Measurements from ENCODE around the gene OBI1.

Gene OBI1, protein sequence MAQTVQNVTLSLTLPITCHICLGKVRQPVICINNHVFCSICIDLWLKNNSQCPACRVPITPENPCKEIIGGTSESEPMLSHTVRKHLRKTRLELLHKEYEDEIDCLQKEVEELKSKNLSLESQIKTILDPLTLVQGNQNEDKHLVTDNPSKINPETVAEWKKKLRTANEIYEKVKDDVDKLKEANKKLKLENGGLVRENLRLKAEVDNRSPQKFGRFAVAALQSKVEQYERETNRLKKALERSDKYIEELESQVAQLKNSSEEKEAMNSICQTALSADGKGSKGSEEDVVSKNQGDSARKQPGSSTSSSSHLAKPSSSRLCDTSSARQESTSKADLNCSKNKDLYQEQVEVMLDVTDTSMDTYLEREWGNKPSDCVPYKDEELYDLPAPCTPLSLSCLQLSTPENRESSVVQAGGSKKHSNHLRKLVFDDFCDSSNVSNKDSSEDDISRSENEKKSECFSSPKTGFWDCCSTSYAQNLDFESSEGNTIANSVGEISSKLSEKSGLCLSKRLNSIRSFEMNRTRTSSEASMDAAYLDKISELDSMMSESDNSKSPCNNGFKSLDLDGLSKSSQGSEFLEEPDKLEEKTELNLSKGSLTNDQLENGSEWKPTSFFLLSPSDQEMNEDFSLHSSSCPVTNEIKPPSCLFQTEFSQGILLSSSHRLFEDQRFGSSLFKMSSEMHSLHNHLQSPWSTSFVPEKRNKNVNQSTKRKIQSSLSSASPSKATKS

DNA sequence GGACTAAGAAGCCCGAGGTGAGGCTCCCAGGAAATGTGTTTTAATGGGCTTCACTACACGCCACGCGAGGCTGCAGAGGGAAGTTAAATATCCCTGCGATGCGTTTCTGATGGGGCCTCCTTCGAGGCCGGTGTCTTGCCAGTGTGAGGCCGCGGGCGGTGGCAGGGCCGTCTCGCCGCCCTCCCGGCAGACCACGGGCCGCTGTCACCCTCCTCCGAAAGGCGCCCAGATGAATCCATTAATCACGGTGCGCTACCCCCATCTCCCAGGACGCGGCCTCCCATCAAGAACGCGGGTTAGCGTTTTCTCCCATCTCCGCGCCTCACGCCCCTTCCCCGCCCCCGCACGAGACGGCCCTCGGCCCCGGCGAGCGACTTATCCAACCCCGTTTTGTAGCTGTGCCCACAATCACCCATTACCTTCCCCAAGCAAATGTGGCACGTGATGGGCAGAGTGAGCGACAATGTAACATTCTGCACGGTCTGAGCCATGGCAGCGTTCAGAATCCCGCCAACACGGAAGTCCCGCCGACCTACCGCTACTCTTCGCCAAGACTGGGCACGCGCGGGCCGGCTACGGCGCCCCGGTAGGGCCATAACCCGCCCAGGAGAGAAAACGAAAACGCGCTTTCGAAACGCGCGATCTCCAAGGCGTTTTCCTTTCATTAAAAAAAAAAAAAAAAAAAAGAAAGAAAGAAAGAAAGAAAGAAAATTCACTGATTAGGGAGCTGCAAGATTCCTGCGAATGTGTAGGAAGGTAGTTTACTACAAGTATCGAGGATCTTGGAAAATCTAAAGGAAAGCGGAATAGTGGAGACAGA, at the start of gene OBI1:
Gene OBI1 (minus strand): TSS at position 526 of the 820 bp plus-strand sequence. CDS start 35 bp downstream, at position 491.
- peak; percentile 72 to 84 (median 78) for DNase-seq (ENCODE audit: low read depth in 4 of 4, low spot score in 1 of 4)

DNA sequence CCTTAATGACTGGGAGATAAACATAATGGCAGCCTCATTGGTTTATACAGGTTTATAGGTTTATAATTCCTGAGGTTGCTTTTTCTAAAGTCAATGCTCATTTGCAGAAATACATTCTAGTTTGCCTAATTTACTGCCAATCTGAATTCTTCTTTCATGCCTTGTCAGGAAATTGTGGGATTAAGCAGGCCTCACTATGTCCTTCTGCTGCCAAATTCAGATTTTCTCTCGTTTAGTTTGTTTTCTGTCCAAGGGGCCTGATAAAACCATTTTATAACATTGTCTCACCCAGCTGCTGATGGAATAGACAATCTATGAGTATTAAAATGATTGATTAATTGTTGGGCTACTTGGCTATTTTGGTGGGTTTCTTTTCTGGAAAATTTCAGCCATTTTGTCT, 42.4 kb upstream of the OBI1 start:
- DNase-seq (ENCODE audit: low read depth in 4 of 4, low spot score in 1 of 4) = no peak

DNA sequence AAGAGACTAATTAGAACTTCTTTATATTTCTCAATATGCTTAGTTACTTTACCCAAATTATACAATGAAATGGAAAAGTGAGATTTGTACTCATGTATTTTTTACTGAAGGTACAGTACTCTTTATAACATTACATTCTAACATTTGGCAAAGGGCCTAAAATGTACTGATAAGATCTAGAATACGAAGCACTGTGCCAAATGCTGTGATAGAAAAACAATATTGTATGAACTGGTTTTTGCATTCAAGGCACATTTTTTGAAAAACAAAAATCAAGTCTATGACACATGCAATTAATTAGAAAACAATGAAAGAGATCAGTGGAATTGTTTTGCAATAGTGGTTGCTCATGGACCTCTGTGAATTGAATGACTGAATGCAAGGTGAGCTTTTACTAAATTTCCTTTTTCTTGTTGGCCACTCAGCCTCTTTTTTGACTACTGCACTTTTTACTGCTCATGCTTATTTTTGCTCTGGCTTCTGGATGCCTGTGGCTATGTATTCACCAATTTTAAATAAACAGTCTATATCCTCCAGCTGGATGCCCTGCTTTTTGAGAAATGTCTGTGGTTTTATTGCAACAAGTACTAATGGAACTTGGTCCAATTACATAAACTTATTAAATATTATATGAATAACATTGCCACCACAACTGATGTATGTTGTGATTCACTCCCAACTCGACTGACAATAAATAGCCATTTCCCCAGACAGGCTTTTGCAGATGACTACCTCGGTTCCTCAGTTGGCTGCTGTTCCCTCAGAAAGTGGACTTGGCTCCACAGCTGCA, 41.4 kb upstream of the OBI1 start:
- DNase-seq (ENCODE audit: low read depth in 4 of 4, low spot score in 1 of 4) = no peak

DNA sequence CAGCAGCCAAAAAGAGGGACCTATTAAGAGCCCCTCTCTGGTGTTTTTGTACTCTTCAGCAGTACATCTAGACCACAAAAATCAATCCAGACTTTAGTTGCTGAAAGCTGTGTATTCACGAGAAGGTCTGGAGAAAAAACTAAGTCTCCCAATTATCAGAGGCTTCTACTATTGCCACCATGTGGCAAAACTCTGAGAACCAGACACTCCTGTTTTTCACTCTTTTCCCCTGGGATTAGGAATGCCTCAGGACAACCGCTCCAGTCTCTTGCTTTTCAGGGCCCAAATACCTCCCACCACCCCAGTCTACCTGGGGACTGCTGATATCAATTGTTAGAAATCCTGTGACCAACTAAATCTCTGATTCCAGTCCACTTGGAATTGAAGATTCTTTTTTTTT, 30.1 kb upstream of the OBI1 start:
- no peak for DNase-seq (ENCODE audit: low read depth in 4 of 4, low spot score in 1 of 4)

DNA sequence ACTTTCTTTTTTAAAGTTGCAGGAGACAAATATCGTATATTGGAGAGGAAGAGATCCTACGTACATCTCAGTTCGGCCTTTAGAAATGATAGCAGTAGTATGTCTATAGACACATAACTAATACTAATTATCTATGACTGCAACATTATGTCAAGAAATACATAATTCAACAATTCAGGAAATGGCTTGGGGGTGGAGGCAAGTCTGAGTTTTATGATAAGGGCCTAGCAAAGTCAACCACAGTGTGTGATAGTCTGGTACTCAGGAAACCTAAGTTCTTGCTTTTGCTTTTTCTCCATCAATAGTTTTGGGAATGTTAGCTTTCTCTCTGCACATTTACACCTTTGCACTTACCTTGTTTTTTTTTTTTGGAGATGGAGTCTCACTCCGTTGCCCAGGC, 27.5 kb upstream of the OBI1 start:
- DNase-seq (ENCODE audit: low read depth in 4 of 4, low spot score in 1 of 4) = no peak

DNA sequence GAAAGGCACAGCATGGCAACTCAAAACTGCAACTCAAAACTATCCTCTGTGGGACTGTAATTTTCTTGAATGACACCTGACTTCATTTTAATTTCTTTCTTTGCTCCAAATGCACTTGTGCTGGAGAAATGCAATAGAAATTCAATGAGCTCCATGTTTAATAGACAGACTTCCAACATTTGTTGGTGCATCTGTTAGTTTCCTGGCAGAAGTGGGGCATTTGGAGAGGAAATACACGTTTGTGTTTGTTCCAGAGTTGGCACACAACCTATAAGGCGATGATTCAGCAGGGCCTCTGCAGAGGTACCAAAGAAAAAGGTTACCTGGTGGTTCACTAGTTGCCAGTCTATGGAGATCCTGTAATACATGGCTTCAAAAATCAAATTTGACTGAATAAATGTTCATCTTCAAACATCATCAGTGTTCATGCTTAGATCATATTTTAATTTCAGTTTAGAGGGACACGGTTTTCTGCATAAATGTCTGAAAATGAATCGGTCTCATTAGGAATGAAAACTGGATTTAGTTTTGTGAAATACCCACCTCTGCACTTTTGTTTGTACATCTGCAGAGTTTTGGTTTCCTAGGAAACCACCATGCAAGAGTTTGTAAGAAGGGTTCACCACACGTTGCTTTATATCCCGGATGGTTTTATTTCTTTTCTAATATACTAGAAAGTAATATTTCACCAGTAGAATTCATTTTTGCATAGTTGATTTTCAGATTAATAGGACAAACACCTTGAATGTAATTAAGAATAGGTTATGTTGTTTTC, 21.8 kb upstream of the OBI1 start:
- DNase-seq (ENCODE audit: low read depth in 4 of 4, low spot score in 1 of 4) = no peak

DNA sequence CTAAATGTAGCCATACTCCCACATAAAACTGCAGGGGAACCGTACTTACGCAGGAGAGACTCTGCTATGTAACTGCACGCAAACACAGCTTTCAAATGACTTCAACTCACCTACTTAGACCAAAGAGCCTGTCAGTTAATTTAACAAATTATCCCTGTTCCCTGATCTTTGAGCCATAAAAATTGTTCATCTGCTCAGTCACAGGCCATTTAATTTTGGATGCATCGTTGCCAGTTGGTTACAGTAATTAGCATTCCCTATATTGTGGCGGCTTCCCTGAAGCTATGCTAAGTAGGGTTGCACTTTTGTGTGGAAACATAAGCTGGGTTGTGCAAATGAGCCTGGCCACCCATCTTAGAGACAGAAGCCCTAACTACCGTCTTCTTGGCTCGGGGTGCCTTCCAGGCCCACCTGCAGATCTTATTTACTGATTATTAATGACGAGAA, 21.2 kb upstream of the OBI1 start:
- no peak for DNase-seq (ENCODE audit: low read depth in 4 of 4, low spot score in 1 of 4)

DNA sequence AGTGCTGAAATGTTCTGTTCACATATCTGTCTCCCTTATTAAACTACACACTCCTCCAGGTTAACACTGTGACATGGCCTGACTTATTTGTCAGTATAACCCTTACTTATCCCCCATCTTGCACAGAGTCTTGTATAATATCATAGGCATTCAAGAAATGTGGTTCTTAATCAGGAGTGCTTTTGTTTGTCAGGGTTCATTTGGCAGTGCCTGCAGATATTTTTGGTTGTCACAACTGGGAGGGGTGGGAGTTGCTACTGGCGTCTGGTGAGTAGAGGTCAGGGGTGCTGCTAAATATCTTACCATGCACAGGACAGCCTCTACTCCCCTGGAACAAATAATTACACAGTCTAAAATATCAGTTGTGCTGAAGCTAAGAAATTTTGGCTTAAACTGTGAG, 20.4 kb upstream of the OBI1 start:
- DNase-seq (ENCODE audit: low read depth in 4 of 4, low spot score in 1 of 4) = no peak

DNA sequence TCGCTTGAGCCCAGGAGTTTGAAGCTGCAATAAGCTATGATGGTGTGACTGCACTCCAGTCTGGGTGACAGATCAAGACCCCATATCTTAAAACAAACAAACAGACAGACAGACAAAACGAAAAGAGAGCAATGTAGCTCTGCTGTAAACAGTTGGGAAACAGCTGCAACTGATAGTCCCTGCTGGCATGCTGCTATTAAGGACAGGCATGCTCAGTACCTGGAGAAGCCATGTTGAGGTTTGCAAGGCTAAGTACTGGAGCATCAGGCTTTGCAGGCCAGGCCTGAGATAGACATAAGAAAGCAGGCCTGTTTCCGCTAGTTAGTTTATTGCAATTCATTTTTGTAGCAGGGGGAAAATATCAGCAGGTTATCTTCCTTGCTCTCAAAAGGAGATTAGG, 16.2 kb upstream of the OBI1 start:
- DNase-seq (ENCODE audit: low read depth in 4 of 4, low spot score in 1 of 4) = no peak

DNA sequence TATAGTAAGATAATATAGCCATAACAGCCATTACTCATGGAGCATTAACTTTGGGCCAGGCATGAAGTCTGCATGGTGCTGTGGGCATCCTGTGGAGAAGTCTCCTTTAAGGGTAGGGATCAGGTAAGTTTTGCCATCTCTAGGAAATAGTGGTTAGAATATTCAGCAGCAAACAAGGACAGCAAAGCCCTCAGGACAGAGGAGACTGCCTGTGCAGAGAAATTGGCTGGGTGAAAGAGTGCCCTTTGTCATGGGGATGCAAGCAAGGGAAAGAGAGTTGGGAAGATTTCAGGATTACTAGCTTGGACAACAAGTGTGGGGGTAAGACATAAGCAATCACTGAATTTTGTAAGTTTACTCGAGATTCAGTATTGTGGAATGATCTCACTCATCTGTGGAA, 15.7 kb upstream of the OBI1 start:
- no peak for DNase-seq (ENCODE audit: low read depth in 4 of 4, low spot score in 1 of 4)

DNA sequence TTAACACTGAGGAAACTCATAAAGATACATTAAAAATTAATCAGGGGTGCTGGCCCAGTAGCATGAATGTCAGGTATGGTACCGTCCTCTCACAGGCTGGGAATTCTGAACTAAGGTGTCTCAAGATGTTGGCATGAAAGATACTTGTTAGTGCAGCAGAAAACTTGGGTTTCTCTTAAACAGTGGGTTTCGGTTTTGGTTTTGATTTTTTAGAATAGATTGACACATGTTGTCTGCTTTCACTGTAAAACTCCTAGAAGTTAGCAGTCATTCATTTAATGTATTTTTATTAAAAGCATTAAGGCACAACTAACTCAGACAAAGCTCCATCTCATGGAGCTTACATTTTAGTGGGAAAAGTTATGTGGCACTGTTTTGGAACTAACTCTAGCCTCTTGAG, 3.5 kb upstream of the OBI1 start:
- DNase-seq (ENCODE audit: low read depth in 4 of 4, low spot score in 1 of 4) = no peak

DNA sequence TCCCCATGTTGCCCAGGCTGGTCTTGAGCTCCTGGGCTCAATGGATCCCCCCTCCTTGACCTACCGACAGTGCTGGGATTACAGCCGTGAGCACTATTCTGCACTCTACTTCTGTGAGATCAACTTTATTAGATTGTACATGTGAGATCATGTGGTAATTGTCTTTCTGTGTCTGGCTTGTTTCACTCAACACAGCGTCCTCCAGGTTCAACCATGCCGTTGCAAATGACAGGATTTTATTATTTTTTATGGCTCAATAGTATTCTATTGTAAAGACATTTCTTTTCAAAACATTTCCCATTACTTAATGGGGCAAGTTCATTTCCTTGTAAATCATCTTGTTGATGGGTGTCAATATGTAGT, 1.5 kb upstream of the OBI1 start:
- no peak for DNase-seq (ENCODE audit: low read depth in 4 of 4, low spot score in 1 of 4)

DNA sequence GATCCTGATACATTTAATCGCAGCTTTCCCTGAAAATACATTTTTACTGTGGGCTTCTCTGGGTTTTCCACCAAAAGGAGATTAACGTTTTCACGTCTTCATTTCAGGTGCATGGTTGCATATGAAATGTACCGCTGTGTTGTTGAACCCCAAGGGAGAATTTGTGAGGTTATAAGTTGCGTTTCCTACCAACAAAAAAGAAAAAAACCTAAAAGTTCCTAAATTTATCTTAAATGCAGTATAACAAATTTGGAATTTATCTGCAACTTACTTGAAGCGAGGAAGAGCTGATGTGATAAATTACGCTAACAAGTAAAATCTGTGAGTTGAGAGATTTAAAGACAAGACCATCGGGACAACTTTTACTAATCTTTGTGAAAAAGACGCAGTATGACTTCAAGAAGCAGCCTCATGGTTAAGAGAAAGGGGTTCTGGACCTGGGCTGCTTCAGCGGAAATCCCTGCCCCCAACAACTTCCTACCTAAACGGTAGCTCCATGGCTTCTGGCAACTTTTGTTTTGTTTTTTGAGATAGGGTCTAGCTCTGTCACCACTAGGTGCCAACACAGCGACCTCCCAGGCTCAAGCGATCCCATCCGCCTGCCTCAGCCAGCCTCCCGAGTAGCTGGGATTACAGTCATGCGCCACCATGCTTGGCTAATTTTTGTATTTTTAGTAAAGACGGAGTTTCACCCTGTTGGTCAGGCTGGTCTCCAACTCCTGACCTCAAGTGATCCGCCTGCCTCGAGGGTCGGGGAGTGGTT, 958 bp upstream of the OBI1 start:
- no peak for DNase-seq (ENCODE audit: low read depth in 4 of 4, low spot score in 1 of 4)

DNA sequence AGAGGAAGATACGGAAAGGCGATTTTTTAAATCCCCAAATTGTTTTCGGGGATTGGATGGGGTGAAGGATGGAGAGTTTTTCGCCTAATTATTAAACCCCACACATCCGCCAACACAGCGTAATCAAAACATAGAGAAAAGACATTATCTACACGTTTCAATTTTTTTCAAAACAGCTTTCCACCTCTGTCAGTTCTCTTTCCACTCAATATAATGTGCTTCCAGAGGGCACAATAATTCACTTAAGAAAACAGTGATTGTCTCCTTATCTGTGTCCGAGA, 435 bp upstream of the OBI1 start:
- no peak for DNase-seq (ENCODE audit: low read depth in 4 of 4, low spot score in 1 of 4)

DNA sequence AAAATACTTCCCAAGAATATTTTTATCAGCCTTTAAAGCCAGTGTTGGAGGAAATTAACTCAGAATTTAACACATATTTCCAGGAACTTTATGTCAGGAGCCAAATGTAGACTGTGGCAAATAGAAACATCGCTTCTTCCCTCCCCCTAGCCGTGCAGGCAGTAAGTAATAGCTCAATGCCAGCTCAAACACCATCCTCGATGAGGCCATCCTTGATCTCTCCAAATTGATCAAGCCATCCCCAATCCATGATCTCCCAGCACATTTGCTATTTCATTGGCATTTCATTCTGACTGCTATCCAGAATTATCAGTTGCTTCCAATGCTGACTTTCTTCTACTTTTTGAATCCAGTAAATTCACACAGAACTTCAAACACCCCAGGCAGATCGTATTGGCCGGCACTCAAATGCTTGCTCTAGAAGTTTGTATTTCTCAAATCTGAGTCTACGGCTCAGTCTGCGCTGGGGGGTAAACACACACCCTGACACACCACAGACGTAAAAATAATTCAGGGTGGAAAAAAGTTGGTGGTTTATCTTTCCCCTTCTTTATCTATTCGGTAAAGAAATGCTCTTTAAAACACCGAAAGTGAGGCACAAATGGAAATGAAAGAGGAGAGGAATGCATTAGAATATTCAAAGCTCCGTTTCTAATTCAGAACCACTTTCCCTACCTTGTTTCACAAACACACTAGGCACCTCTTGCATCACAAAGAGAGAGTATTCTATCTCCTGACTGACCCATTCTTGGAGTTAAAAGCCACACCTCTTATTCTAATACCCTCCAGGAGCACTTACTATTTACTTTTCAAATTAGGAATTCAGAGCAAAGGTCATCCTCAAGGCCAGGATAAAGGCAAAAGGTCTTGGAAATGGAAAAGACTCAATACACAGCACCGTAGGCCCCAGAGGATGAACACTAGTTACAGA, 991 bp downstream of the OBI1 start:
- DNase-seq (ENCODE audit: low read depth in 4 of 4, low spot score in 1 of 4) = no peak

DNA sequence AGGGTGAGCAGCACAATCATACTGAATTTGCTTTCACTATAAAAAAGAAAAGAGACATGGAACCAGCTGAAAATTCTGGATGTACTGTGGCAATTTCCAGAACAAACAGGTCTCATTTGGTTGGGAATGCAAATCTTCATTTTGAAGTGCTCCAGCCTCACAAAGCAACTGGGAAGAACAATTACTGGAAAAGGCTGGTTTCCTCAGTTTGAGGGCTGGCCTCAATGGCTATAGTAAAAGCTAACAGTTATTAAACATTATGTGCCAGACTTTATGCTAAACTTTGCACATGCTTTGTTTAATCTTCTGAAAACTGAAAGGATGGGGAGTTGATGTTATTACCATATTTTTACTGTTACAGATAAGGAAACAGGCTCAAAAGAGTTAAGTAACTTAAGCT, 3.0 kb downstream of the OBI1 start:
- DNase-seq (ENCODE audit: low read depth in 4 of 4, low spot score in 1 of 4) = no peak

DNA sequence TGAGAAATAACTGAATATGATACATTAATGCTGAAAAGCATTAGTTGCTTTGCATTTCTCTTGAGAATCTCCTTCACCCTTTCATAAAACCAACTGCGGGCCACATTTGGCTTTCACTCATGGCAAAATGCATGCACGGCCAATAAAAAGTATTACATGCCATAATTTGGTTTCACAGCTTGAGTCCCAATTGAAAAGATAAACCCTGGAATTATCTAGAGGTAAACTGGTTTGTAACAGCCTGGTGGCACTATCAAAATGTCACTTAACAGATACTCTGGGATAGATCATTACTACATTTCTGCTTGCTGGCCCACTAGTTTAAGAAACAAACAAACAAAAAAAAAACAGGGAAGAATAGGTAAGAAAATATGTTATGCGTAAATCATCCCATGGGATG, 3.9 kb downstream of the OBI1 start:
- DNase-seq (ENCODE audit: low read depth in 4 of 4, low spot score in 1 of 4) = no peak

DNA sequence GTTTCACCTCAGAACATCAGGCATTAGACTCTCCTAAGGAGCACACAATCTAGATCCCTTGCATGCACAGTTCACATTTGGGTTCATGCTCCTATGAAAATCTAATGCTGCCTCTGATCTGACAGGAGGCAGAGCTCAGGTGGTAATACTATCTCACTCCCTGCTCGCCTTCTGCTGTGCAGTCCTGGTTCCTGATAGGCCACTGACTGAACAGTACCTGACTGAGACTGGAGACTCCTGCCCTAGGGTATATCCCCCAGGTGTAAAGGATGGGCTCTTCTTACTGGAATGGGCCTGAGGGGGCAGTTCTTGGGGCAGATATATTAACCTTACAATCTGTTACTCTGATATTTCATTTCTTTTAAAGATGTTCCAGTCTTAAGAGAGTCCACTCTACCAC, 6.3 kb downstream of the OBI1 start:
- DNase-seq (ENCODE audit: low read depth in 4 of 4, low spot score in 1 of 4) = no peak

DNA sequence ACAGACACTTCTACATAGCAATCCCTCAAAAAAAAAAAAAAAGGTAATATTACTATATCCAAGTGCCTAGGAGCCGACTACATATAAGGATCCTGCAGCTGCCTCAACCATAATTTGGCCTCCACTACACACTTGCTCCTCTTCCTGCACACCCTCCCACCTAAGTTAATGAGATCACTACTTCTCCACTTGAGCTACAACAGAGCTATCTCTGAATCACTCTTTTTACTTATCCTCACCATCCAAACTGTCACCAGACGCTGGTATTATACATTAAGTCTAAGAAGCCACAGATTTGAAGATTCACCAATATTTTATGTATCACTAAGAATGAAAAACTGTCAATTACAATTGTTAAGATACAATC, 8.3 kb downstream of the OBI1 start:
- DNase-seq (ENCODE audit: low read depth in 4 of 4, low spot score in 1 of 4) = no peak
